GM23248 (cell line): Measurements from ENCODE around the gene NR3C2. TPM values are rescaled to one million over a fixed set of nuclear protein-coding genes. Genes with fewer than 3 reads are reported as not detected.
"Not testable (repeated sequence)": the region's sequence is repeated elsewhere in the genome, so short reads cannot be mapped to it uniquely, and the experiment has no call there.

Experiments
- DNase-seq: peaks from one replicate; pipeline ENCODE4 v3.0.0-alpha.2; 2015
- H2AFZ ChIP-seq: fragments of 200-600 bp; sonication (generic); 2 replicates; pipeline ENCODE4 v1.6.1; 2016; ENCODE audit warnings: antibody characterized with exemption
- H3F3A ChIP-seq: fragments of 200-600 bp; sonication (generic); 2 replicates; pipeline ENCODE4 v1.6.1; 2016; ENCODE audit warnings: mild to moderate bottlenecking, antibody characterized with exemption, mixed run types; ENCODE audit not compliant: insufficient read depth
- H3K27ac ChIP-seq: fragments of 200-600 bp; sonication (generic); 2 replicates; pipeline ENCODE4 v1.5.1; 2016; ENCODE audit warnings: mild to moderate bottlenecking
- H3K27me3 ChIP-seq: fragments of 200-600 bp; sonication (generic); replicated peaks from 2 replicates; pipeline ENCODE4 v1.6.1; 2016; ENCODE audit warnings: mild to moderate bottlenecking; ENCODE audit not compliant: insufficient read depth
- H3K36me3 ChIP-seq: fragments of 200-600 bp; sonication (generic); 2 replicates; pipeline ENCODE4 v1.6.1; 2016; ENCODE audit warnings: low read depth, mild to moderate bottlenecking
- H3K4me1 ChIP-seq: fragments of 200-600 bp; sonication (generic); 2 replicates; pipeline ENCODE4 v1.6.1; 2016; ENCODE audit warnings: mild to moderate bottlenecking; ENCODE audit not compliant: insufficient read depth
- H3K4me2 ChIP-seq: fragments of 200-600 bp; sonication (generic); one replicate; pipeline ENCODE4 v1.6.1; 2016; ENCODE audit warnings: mild to moderate bottlenecking; ENCODE audit not compliant: unreplicated experiment
- H3K4me3 ChIP-seq: fragments of 200-600 bp; sonication (generic); 2 replicates; pipeline ENCODE4 v1.5.1; 2016; ENCODE audit warnings: mild to moderate bottlenecking
- H3K79me2 ChIP-seq: fragments of 200-600 bp; sonication (generic); 2 replicates; pipeline ENCODE4 v1.6.1; 2016; ENCODE audit warnings: mild to moderate bottlenecking; ENCODE audit not compliant: insufficient read depth
- H3K9ac ChIP-seq: fragments of 200-600 bp; sonication (generic); 2 replicates; pipeline ENCODE4 v1.6.1; 2016; ENCODE audit warnings: mild to moderate bottlenecking
- H3K9me2 ChIP-seq: fragments of 200-600 bp; sonication (generic); 2 replicates; pipeline ENCODE4 v1.6.1; 2016; ENCODE audit warnings: mixed run types, mild to moderate bottlenecking, moderate library complexity; ENCODE audit not compliant: insufficient read depth
- H3K9me3 ChIP-seq: fragments of 200-600 bp; sonication (generic); one replicate; pipeline ENCODE4 v1.6.1; 2017; ENCODE audit warnings: low read depth
- H4K20me1 ChIP-seq: fragments of 200-600 bp; sonication (generic); 2 replicates; pipeline ENCODE4 v1.6.0; 2016; ENCODE audit not compliant: insufficient read depth
- EZH2 ChIP-seq: fragments of 200-600 bp; sonication (generic); IDR thresholded peaks from 2 replicates; pipeline ENCODE4 v1.6.1; 2018; ENCODE audit warnings: antibody characterized with exemption, mild to moderate bottlenecking; ENCODE audit not compliant: insufficient read depth, poor library complexity, severe bottlenecking
- EZH2phosphoT487 ChIP-seq: fragments of 200-600 bp; sonication (generic); IDR thresholded peaks from 2 replicates; pipeline ENCODE4 v1.6.1; 2018; ENCODE audit warnings: antibody characterized with exemption, moderate library complexity, mild to moderate bottlenecking, low read depth; ENCODE audit not compliant: insufficient read depth
- WGBS, 2 experiments: methylation state at CpG; one replicate each; pipeline ENCODE4 v1.1.6; 2015 to 2017; ENCODE audit warnings: low lambda C conversion rate in 2 of 2, low coverage in 1 of 2; ENCODE audit errors: missing lambda C conversion rate in 2 of 2; 5-methylcytosine and 5-hydroxymethylcytosine counted together
- in situ Hi-C: fragments of 300-500 bp; cut with MboI; formaldehyde crosslinking; loops from 2 replicates; pipeline ENCODE4 v1.15.0; 2020
- polyA plus RNA-seq: library from polyadenylated mRNA; unstranded; fragments of >200 nt; fragmentation: Nextera tagmentation; extraction: Ambion mirVana; gene quantifications from 2 replicates; pipeline ENCODE4 v1.2.1, GENCODE V29; 2016
- total RNA-seq: library from RNA; depleted of rRNA; stranded (reverse); fragments of >200 nt; shearing (Covaris generic); gene quantifications from 2 replicates; pipeline ENCODE4 v1.2.3, GENCODE V29; 2014

Gene NR3C2
- total and polyA plus RNA-seq, 2 experiments from 2014 or later: 0.04 TPM; not detected in 1

DNA sequence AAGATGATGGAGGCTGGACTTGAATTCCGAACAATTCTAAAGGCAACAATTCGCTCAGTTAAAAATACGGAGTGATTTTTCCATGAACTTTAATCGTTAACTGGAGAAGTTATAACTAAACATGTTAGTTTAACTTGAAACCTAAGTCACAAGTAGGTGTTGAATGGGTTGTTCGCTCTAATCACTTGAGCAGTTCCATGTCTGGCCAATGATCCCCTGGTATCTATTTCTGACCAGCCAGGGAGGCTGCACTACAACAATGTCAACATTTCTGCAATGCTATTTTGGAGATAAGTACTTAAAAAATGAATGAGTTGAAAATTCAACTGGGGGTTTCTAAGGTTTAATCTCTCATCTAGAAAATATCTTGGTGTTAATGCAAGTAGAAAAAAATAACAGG, 112.5 kb downstream of the NR3C2 start:
- no peak overlapping the region for H3K4me2 ChIP-seq
- in situ Hi-C loops: no loop called here
- no peaks in the 10 kb centered on the region for H3K36me3 ChIP-seq
- no peak overlapping the region for H3K9ac ChIP-seq
- no peaks in the 10 kb centered on the region for H3K27me3 ChIP-seq
- no peak for DNase-seq
- no peaks in the 10 kb centered on the region for H3F3A ChIP-seq
- no peak overlapping the region for H3K4me3 ChIP-seq
- no peaks in the 10 kb centered on the region for H3K79me2 ChIP-seq
- H3K9me3 ChIP-seq: no peaks in the 10 kb centered on the region
- H3K27ac ChIP-seq: no peak overlapping the region
- TF ChIP-seq EZH2: no peak
- TF ChIP-seq EZH2phosphoT487: no peak
- H4K20me1 ChIP-seq: no peaks in the 10 kb centered on the region
- no peaks in the 10 kb centered on the region for H3K4me1 ChIP-seq
- H2AFZ ChIP-seq: no peak overlapping the region
- 70 to 79% methylated on average over 5 of the region's 5 CpGs for WGBS, 2 experiments
- no peaks in the 10 kb centered on the region for H3K9me2 ChIP-seq

DNA sequence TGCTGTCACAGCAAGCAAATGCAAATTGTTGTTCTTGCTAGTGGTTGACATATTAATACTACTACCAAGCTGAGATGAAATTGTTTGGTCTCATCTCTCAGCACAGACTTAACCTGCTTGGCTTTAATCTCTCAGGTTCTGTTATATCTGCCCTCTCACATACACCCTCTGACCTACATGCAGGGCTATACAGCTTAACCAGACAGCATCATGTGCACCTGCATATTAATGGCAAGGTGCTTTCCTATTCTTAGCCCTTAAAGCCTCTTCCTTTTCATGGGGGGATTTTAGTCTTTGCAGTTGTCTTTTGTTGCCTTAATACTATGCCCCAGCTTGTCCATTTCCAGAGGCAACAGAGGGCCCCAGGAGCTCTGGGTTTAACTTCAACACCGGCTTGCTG, 114.5 kb downstream of the NR3C2 start:
- no peak overlapping the region for H3K9ac ChIP-seq
- H3F3A ChIP-seq: no peaks in the 10 kb centered on the region
- in situ Hi-C loops: no loop called here
- H3K4me1 ChIP-seq: no peaks in the 10 kb centered on the region
- H3K9me2 ChIP-seq: no peaks in the 10 kb centered on the region
- no peaks in the 10 kb centered on the region for H3K36me3 ChIP-seq
- H3K79me2 ChIP-seq: no peaks in the 10 kb centered on the region
- no peaks in the 10 kb centered on the region for H3K9me3 ChIP-seq
- no peak overlapping the region for H2AFZ ChIP-seq
- H3K4me2 ChIP-seq: no peak overlapping the region
- H3K27me3 ChIP-seq: no peaks in the 10 kb centered on the region
- no peak for TF ChIP-seq EZH2phosphoT487
- no peaks in the 10 kb centered on the region for H4K20me1 ChIP-seq
- 52 to 67% methylated on average over 1 of the region's 1 CpG for WGBS, 2 experiments
- DNase-seq: no peak
- no peak overlapping the region for H3K27ac ChIP-seq
- no peak overlapping the region for H3K4me3 ChIP-seq

DNA sequence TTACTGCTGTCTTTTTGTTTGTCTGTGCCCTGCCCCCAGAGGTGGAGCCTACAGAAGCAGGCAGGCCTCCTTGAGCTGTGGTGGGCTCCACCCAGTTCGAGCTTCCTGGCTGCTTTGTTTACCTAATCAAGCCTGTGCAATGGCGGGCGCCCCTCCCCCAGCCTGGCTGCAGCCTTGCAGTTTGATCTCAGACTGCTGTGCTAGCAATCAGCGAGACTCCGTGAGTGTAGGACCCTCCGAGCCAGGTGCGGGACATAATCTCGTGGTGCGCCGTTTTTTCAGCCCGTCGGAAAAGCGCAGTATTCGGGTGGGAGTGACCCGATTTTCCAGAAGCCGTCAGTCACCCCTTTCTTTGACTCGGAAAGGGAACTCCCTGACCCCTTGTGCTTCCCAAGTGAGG, 118.9 kb downstream of the NR3C2 start:
- H4K20me1 ChIP-seq, H3K4me3 ChIP-seq, H2AFZ ChIP-seq, in situ Hi-C loops, H3K4me2 ChIP-seq, H3K27me3 ChIP-seq, DNase-seq, H3K9me3 ChIP-seq, H3K9ac ChIP-seq, H3K9me2 ChIP-seq, H3K79me2 ChIP-seq, H3K27ac ChIP-seq, H3K36me3 ChIP-seq, H3F3A ChIP-seq, H3K4me1 ChIP-seq: not testable (repeated sequence)
- 55 to 69% methylated on average over 16 to 17 of the region's 17 CpGs for whole genome bisulfite sequencing, 2 experiments

DNA sequence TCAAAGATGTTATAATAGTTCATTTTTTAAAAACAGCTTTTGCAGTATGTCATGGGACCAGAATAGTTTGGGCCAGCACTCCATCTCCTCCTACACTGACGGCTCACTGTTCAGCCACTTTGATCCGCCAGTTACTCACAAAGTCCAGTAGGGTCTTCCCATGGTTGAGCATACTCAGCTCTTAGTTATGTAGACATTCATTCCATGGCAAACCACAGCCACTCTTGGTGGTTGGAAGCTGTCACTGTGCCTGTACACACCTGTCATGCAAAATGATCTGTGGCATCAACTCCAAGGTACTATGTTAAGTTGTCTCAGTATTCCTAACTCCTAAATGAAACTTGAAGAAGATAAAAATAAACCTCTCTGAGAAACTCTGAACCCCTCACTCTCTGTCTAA, 127.2 kb downstream of the NR3C2 start:
- Histone ChIP-seq H3K9me3 (no peaks in the 10 kb centered on the region), H4K20me1 (no peaks in the 10 kb centered on the region), H3K4me2 (no peak overlapping the region), H3K9me2 (no peaks in the 10 kb centered on the region), H3K4me3 (no peak overlapping the region), H3K79me2 (no peaks in the 10 kb centered on the region), H3K4me1 (no peaks in the 10 kb centered on the region), H3K27ac (no peak overlapping the region), H2AFZ (no peak overlapping the region), H3K9ac (no peak overlapping the region), H3F3A (no peaks in the 10 kb centered on the region), H3K27me3 (no peaks in the 10 kb centered on the region), H3K36me3 (no peaks in the 10 kb centered on the region)
- 54 to 62% methylated on average over 2 of the region's 2 CpGs for WGBS, 2 experiments
- no peak for DNase-seq
- in situ Hi-C loops: no loop called here
- no peak for TF ChIP-seq EZH2phosphoT487
- TF ChIP-seq EZH2: no peak

DNA sequence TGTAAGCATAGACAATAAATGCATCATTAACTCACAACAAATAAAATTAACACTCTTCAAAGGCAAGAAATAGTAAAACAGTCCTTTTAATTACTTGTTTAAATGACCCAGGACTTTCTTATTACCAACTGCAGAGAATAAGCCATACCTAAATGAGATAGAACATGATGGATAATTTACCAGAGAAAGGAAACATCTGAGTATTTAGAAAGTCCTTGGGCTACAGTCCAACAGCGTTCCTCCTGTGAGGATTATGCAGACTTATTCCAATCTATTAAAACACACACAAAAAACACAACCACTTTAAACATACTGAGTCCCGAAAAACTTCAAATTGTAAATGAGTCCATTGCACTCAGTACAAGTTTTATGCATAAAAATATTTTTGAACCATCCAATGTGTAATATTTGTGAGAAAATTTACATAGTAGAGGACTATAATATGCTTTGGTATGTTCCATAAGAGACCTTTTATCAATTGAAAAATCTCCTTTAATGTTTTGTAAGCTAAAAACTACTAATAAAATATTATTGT, 129.2 kb downstream of the NR3C2 start:
- H3K9me2 ChIP-seq: no peaks in the 10 kb centered on the region
- TF ChIP-seq EZH2phosphoT487 (no peak), EZH2 (no peak)
- WGBS, 2 experiments: 40 to 53% methylated on average over 2 of the region's 2 CpGs
- H3K79me2 ChIP-seq: no peaks in the 10 kb centered on the region
- H3K4me3 ChIP-seq: no peak overlapping the region
- no peak overlapping the region for H2AFZ ChIP-seq
- H3K9me3 ChIP-seq: no peaks in the 10 kb centered on the region
- no peak overlapping the region for H3K27ac ChIP-seq
- DNase-seq: no peak
- H3K27me3 ChIP-seq: no peaks in the 10 kb centered on the region
- H3F3A ChIP-seq: no peaks in the 10 kb centered on the region
- H4K20me1 ChIP-seq: no peaks in the 10 kb centered on the region
- in situ Hi-C loops: no loop called here
- no peak overlapping the region for H3K9ac ChIP-seq
- no peaks in the 10 kb centered on the region for H3K36me3 ChIP-seq
- H3K4me2 ChIP-seq: no peak overlapping the region
- H3K4me1 ChIP-seq: no peaks in the 10 kb centered on the region
